HG03469 (cell line): ENCODE measurements around the gene BTBD1.
"Not testable (repeated sequence)": the region's sequence is repeated elsewhere in the genome, so short reads cannot be mapped to it uniquely, and the experiment has no call there.

Experiments used
- ATAC-seq: cut with Tn5 transposase; IDR thresholded peaks from one replicate; pipeline ENCODE4 v1.9.1; 2021; ENCODE audit warnings: mild to moderate bottlenecking, moderate library complexity, moderate number of reproducible peaks; ENCODE audit not compliant: unreplicated experiment

The BTBD1 gene

GRCh38 chr15:83062768-83063180, 4.3 kb downstream of the BTBD1 start:
- no peak for ATAC-seq

DNA sequence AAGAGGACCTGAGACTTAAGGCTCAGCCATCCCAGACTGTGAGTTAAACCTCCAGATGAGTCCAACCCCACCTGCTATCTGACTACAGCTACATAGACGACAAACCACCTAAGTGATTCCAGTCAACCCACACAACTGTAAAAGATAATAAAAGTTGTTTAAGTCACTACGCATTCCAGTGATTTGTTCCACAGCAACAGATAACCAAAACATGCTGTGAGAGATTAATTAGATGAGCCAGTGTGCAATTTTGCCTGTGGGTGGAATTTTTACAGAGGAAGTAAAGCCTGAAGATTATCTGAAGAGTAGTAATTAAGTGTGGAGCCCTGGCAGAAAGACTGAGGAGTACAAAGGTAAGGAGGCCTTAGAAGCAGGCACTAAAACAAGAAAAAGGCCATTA, 5.4 kb downstream of the BTBD1 start:
- no peak for ATAC-seq

DNA sequence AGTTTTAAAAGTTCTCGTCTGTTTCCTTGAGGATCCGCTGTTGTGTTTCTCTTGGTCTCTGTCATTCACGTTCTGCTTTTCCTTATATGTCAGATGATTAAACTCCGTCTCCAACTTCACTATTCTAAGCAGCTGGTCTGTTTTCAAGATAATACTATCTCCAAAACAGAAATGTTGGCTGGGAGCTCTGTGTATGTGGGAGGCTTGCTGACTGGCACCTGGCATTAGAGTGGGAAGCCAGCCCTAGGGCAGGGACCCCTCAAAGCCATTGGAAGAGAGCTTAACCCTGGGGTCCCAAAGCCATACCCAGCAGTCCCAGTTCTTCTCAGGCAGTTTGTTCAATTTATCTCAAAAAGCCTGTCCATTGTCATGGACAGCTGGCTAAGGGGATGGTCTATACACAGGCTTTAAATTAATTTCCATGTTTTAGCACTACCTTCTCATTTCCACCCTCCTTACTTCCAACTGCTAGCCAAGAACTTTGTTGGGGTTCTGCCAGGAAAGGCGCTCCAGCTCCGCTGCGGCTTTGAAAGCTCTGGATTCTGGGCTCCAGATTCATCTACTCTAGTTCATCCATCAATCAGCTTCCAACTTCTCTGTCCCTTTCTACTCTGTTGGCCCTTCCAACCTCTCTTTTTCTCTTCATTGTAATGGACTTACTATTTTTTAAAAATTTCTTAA, 9.2 kb downstream of the BTBD1 start:
- no peak for ATAC-seq

GRCh38 chr15:83057002-83057401, 10.1 kb downstream of the BTBD1 start:
- ATAC-seq: no peak

- no peak for ATAC-seq
These were observed 13.9 kb downstream of the BTBD1 start for GRCh38 chr15:83053151-83053550.

GRCh38 chr15:83046558-83047127, 20.4 kb downstream of the BTBD1 start:
- no peak for ATAC-seq

DNA sequence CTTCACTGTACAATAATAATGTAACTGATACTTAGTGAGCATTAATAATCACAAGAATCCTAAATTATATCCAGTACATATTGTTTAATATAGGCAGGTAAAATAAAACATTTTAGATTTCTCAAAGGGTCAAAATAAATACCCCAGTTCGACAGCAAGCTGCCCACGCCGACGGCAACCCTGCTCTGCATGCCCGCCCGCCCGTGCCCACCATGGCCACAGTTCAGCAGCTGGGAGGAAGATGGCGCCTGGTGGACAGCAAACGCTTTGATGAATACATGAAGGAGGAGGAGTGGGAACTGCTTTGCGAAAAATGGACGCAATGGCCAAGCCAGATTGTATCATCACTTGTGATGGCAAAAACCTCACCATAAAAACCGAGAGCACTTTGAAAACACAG, 22.9 kb downstream of the BTBD1 start:
- ATAC-seq: no peak

GRCh38 chr15:83039206-83039605, 27.8 kb downstream of the BTBD1 start:
- no peak for ATAC-seq

DNA sequence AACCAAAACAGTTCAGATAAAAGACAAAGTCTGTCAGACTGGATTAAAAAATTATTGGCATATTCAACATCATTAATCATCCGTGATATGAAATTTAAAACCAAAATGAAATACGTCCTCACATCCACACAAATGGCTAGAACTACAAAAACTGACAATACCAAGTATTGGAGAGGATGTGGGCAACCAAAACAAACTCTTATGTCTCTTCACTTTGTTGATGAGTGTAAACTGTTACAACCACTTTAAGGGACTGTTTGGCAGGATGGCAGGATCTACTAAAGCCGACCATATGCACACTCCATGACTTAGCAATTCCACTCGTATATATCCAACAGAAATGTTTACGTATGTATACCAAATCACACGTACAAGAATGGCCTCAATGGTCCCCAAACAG, 30.8 kb downstream of the BTBD1 start:
- no peak for ATAC-seq

DNA sequence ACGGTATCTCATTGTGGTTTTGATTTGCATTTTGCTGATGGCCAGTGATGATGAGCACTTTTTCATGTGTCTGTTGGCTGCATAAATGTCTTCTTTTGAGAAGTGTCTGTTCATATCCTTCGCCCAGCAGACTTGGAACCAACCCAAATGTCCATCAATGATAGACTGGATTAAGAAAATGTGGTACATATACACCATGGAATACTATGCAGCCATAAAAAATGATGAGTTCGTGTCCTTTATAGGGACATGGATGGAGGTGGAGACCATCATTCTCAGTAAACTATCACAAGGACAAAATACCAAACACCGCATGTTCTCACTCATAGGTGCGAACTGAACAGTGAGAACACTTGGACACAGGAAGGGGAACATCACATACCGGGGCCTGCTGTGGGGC, 35.8 kb downstream of the BTBD1 start:
- ATAC-seq: not testable (repeated sequence)

DNA sequence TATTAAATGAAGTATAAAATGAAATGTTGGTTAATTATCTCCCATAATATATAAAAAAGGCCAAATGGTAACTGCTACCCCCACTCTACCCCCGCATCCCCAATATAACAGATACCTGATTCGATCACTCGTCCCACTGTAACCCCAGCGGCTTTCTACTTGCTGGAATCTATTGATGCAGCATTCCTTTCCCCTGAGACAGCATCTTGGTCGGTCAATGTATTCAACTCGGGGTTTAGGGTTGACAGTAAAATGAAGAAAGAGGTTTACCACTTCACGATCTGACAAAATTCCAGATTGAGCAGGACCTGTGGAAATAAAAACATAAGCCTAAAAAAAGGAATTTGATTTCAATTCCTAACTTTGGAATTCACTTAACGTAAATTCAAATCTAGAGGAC, 37.0 kb downstream of the BTBD1 start:
- ATAC-seq: no peak

DNA sequence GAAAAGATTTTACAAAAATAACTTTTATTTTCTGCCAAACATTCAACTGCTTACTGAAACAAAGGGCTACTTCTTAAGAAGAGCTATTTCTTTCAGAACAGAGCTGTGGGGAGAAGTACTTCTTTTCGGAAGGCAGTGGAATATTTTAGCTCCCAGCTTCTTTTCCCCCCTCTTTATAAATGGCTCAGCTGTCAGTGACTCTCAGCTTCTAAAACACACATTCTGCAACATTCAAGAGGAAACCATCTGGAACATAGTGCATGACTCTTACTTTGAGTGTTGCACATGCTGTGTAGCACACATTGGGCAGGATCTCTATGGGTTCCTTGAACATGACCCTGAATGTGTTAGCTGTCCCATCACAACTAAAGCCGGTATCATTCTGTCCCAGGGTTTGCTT, 48.6 kb downstream of the BTBD1 start:
- no peak for ATAC-seq

DNA sequence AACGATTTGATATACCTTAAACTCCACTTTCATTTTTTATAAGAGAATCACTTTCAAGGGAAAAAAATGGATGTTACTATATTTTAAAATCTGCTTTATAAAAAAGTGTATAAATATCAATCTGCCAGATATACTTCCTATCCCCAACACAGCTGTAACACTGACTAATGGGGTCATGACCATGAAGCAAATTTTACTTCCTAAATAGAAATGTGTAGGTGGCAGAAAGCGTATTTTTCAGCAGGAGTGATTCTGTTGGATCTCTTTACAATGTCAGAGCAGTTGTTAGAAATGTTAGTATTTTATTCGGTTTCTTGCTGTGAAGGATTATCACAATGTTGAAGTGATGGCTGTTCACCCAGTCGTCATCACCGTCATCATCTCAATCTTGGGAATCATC, 50.1 kb downstream of the BTBD1 start:
- no peak for ATAC-seq

GRCh38 chr15:83015361-83015760, 51.7 kb downstream of the BTBD1 start:
- no peak for ATAC-seq

- no peak for ATAC-seq
These were observed 52.8 kb downstream of the BTBD1 start for GRCh38 chr15:83014205-83014653.

GRCh38 chr15:83012636-83013035, 54.4 kb downstream of the BTBD1 start:
- ATAC-seq: no peak

GRCh38 chr15:83012076-83012426, 55.0 kb downstream of the BTBD1 start:
- no peak for ATAC-seq

- ATAC-seq: peak; percentile 74
These were observed 55.6 kb downstream of the BTBD1 start, which contains the start of gene C15orf40 for GRCh38 chr15:83011271-83012075. TSS of gene C15orf40 (minus strand) at chr15:83011639. CDS start at chr15:83011607, 32 bp downstream.

DNA sequence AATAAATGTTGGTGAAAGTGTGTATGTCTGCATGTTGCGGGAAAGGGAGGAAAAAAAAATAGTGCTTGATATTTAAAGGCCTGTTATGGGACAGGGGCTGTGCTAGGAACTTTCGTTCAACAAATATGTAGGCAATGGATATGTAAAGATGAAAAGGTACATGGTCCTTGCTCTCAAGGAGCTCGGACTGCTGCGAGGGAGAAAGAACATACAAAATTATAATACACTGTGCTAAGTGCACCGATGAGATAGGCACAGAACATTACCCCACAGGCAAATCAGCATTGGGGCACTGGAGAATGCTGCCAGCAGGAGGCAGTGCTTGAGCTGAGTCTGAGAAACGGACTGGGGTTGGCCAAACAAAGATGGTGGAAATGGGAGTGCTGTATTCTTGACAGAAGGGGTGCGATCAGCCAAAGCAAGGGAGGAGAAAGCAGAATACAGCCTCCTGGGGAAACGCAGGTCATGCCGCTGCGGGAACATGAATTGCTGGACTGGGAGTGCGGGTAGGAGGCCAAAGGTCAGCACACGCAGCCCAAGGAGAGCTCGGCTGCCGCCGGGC, 56.3 kb downstream of the BTBD1 start:
- peak; percentile 50 for ATAC-seq

GRCh38 chr15:83000672-83001031, 66.4 kb downstream of the BTBD1 start:
- not testable (repeated sequence) for ATAC-seq

GRCh38 chr15:82999905-83000671, 67.0 kb downstream of the BTBD1 start:
- no peak for ATAC-seq
